CD4-positive, alpha-beta memory T cell (primary cell): ENCODE measurements around the gene AWAT2. TPM values are rescaled to one million over a fixed set of nuclear protein-coding genes. Genes with fewer than 3 reads are reported as not detected.

ENCODE experiments used
- CTCF ChIA-PET: fragments of 350-600 bp; sonication (Branson Sonifier 250); formaldehyde crosslinking; loops from one replicate; lab custom pipeline; 2021; ENCODE audit warnings: inconsistent platforms; ENCODE audit not compliant: partially characterized antibody; lab: Charles Lee
- POLR2A ChIA-PET: fragments of 350-600 bp; sonication (Branson Sonifier 250); formaldehyde crosslinking; loops from one replicate; lab custom pipeline; 2021; ENCODE audit not compliant: partially characterized antibody; lab: Charles Lee
- DNase-seq, 5 donors: peaks; one replicate each; pipeline versions ENCODE4 v3.0.0 to v3.0.0-alpha.2; 2020 to 2022; ENCODE audit warnings: mixed read lengths in 1 of 5
- H3K27ac ChIP-seq: one replicate; pipeline ENCODE4 v1.7.0; 2013; ENCODE audit warnings: low read depth, low read length
- H3K27me3 ChIP-seq: 2 replicates; pipeline ENCODE4 v1.7.0; 2013; ENCODE audit warnings: mild to moderate bottlenecking, low read length, moderate library complexity; ENCODE audit not compliant: insufficient read depth
- H3K36me3 ChIP-seq: 2 replicates; pipeline ENCODE4 v1.7.0; 2013; ENCODE audit warnings: mild to moderate bottlenecking, low read length, moderate library complexity; ENCODE audit not compliant: insufficient read depth
- H3K4me1 ChIP-seq: 2 replicates; pipeline ENCODE4 v1.7.0; 2013; ENCODE audit warnings: mild to moderate bottlenecking, low read length, moderate library complexity; ENCODE audit not compliant: insufficient read depth
- H3K4me3 ChIP-seq, 2 donors: one replicate each; pipeline ENCODE4 v1.7.0; 2013; ENCODE audit warnings: low read length in 2 of 2, mild to moderate bottlenecking in 1 of 2
- H3K9me3 ChIP-seq, 2 donors: one replicate each; pipeline ENCODE4 v1.7.0; 2013; ENCODE audit warnings: low read length in 2 of 2, control low read depth in 1 of 2; ENCODE audit not compliant: control insufficient read depth in 1 of 2
- H3K27ac Mint-ChIP-seq, 7 donors: one replicate each; pipeline ENCODE4 v1.8.0; 2020 to 2021; ENCODE audit warnings: mixed read lengths in 7 of 7, mild to moderate bottlenecking in 6 of 7, inconsistent platforms in 3 of 7, moderate library complexity in 3 of 7
- H3K27me3 Mint-ChIP-seq, 2 donors: one replicate each; pipeline ENCODE4 v1.8.0; 2020 to 2021; ENCODE audit warnings: mixed read lengths in 2 of 2
- H3K36me3 Mint-ChIP-seq, 2 donors: one replicate each; pipeline ENCODE4 v1.8.0; 2020 to 2021; ENCODE audit warnings: mixed read lengths in 2 of 2, inconsistent platforms in 1 of 2, mild to moderate bottlenecking in 1 of 2
- H3K4me1 Mint-ChIP-seq, 4 donors: one replicate each; pipeline ENCODE4 v1.8.0; 2020 to 2021; ENCODE audit warnings: mixed read lengths in 4 of 4, mild to moderate bottlenecking in 1 of 4
- H3K4me3 Mint-ChIP-seq, 8 donors: one replicate each; pipeline ENCODE4 v1.8.0; 2020 to 2021; ENCODE audit warnings: mixed read lengths in 8 of 8, mild to moderate bottlenecking in 7 of 8, moderate library complexity in 6 of 8, inconsistent platforms in 3 of 8
- H3K9me3 Mint-ChIP-seq, 8 donors: one replicate each; pipeline ENCODE4 v1.8.0; 2020 to 2021; ENCODE audit warnings: mixed read lengths in 8 of 8, mild to moderate bottlenecking in 5 of 8, inconsistent platforms in 3 of 8, moderate library complexity in 1 of 8
- intact Hi-C: fragments of 100-400 bp; cut with micrococcal nuclease; formaldehyde crosslinking; loops from one replicate; pipeline ENCODE4 v1.15.1; 2023
- polyA plus RNA-seq, 2 donors: library from polyadenylated mRNA; unstranded; fragments of 300-500 nt; fragmentation: Illumina TruSeq; gene quantifications; one replicate each; pipeline ENCODE4 v1.2.3, GENCODE V29; 2021
- total RNA-seq, 2 experiments: library from RNA; stranded (reverse); gene quantifications; one replicate each; pipeline ENCODE4 v1.2.3, GENCODE V29; 2021

AWAT2 gene
- total and polyA plus RNA-seq, 4 experiments from 2014 or later, result not detected

- no peak overlapping the region for H3K27ac ChIP-seq
- POLR2A ChIA-PET, result interaction anchor here (0.6 kb wide), 1 partner anchor 13 kb away, joined by 3 read pairs; no protein-coding TSS in a partner anchor
- Mint-ChIP-seq H3K36me3 (no peaks in the 10 kb centered on the region), H3K4me3 (peak overlapping the region in 5 of 8 donors; percentile 5 to 66 (median 24)), H3K9me3 (peaks cover 0 to 4% (median 0%) of the 10 kb centered on the region in 8 donors), H3K27ac (peak overlapping the region in 6 of 7 donors; percentile 18 to 81 (median 46)), H3K4me1 (peaks cover 6 to 27% (median 16%) of the 10 kb centered on the region in 4 donors), H3K27me3 (no peaks in the 10 kb centered on the region)
- no peaks in the 10 kb centered on the region for H3K27me3 ChIP-seq
- no peak for DNase-seq
- H3K9me3 ChIP-seq, result no peaks in the 10 kb centered on the region
- intact Hi-C loops, result no loop called here
- peaks cover 6% of the 10 kb centered on the region for H3K4me1 ChIP-seq
- no peak overlapping the region for H3K4me3 ChIP-seq
- H3K36me3 ChIP-seq, result no peaks in the 10 kb centered on the region
- CTCF ChIA-PET, result interaction anchor here (1.3 kb wide), 1 partner anchor 16 kb away, joined by 3 read pairs; no protein-coding TSS in a partner anchor
Measured at GRCh38 chrX:70016513-70016912, 33.2 kb downstream of the AWAT2 start.

DNA sequence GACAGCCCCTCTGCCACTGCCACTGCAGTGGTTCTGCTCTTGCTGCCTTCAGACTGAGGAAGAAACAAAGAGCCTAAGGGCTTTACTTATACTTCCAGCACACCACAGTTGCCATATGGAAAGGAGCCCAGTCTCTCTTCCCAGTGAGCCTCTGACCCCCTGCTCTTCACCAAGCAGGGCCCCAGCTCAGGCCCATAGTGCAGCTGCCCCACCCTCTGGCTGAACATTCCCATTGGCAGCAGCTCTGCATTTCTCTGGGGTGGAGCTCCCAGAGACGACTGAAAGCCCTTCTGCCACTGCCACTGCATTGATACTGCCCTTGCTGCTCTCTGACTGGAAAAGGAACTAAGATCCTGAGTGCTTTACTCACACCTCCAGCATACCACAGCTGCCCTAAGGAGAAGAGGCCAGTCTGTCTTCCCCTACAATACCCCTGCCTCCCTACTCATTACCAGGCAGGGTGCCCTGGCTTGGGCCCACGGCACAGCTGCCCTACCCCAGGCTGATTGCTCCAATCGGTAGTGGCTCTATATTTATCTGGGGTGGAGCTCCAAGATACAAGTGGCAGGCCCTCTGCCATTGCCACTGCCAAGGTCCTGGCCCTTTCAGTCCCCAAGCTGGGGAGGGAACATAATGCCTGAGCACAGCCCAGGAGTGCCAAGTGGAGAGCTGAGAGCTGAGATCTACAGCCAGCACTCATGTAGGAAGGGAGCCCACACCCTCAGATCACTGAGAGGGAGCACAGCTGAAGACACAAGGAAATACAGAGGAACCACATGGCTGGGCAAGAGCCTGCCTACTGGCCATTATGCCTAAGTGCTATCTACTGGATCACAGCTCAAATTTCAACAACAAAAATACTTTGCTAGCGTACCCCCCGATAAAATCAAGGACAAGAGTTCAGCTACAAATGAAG, 36.0 kb downstream of the AWAT2 start:
- no peak overlapping the region for H3K4me3 ChIP-seq
- ChIA-PET POLR2A (no interaction called here), CTCF (no interaction called here)
- H3K36me3 ChIP-seq, result no peaks in the 10 kb centered on the region
- peak overlapping the region in 1 of 7 donors; percentile 22 for H3K27ac Mint-ChIP-seq
- H3K36me3 Mint-ChIP-seq, result no peaks in the 10 kb centered on the region
- H3K4me1 ChIP-seq, result peaks cover 6% of the 10 kb centered on the region
- H3K27me3 ChIP-seq, result no peaks in the 10 kb centered on the region
- no peaks in the 10 kb centered on the region for H3K27me3 Mint-ChIP-seq
- DNase-seq, result no peak
- peak overlapping the region in 1 of 8 donors; percentile 44 for H3K4me3 Mint-ChIP-seq
- intact Hi-C loops, result no loop called here
- H3K4me1 Mint-ChIP-seq, result peaks cover 6 to 27% (median 16%) of the 10 kb centered on the region in 4 donors
- H3K9me3 ChIP-seq, result no peaks in the 10 kb centered on the region
- H3K9me3 Mint-ChIP-seq, result peaks cover 0 to 4% (median 0%) of the 10 kb centered on the region in 8 donors
- H3K27ac ChIP-seq, result no peak overlapping the region

DNA sequence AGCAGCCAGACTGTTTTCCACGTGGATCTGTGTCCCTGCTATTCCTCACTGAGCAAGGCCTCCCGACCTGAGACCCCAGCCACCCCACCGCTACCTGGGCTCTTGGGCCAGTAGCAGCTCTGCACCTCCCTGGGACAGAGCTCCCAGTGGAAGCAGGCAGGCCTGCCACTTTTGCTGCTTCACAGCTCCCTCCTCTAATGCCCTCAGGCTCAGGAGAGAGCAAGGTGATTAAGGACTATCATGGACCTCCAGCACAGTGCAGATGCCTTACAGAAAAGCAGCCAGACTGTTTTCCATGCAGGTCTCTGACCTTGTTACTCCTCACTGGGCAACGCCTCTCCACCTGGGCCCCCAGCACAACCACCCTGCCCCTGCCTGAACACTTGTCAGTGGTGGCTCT, 37.0 kb downstream of the AWAT2 start:
- Mint-ChIP-seq H3K27ac (no peak overlapping the region), H3K27me3 (no peaks in the 10 kb centered on the region), H3K36me3 (no peaks in the 10 kb centered on the region), H3K4me3 (no peak overlapping the region), H3K4me1 (peaks cover 6 to 24% (median 16%) of the 10 kb centered on the region in 4 donors), H3K9me3 (peaks cover 0 to 4% (median 0%) of the 10 kb centered on the region in 8 donors)
- CTCF ChIA-PET, result no interaction called here
- H3K9me3 ChIP-seq, result no peaks in the 10 kb centered on the region
- no peak overlapping the region for H3K4me3 ChIP-seq
- no peak overlapping the region for H3K27ac ChIP-seq
- POLR2A ChIA-PET, result no interaction called here
- no peak for DNase-seq
- no peaks in the 10 kb centered on the region for H3K27me3 ChIP-seq
- peaks cover 6% of the 10 kb centered on the region for H3K4me1 ChIP-seq
- H3K36me3 ChIP-seq, result no peaks in the 10 kb centered on the region
- intact Hi-C loops, result no loop called here

GRCh38 chrX:70009970-70010369, 39.8 kb downstream of the AWAT2 start:
- intact Hi-C loops, result no loop called here
- Mint-ChIP-seq H3K27ac (no peak overlapping the region), H3K9me3 (peaks cover 0 to 8% (median 0%) of the 10 kb centered on the region in 8 donors), H3K36me3 (no peaks in the 10 kb centered on the region), H3K4me3 (no peak overlapping the region), H3K27me3 (no peaks in the 10 kb centered on the region), H3K4me1 (no peaks in the 10 kb centered on the region)
- no peak for DNase-seq
- H3K27me3 ChIP-seq, result no peaks in the 10 kb centered on the region
- ChIA-PET CTCF (no interaction called here), POLR2A (no interaction called here)
- H3K36me3 ChIP-seq, result no peaks in the 10 kb centered on the region
- H3K4me3 ChIP-seq, result no peak overlapping the region
- H3K27ac ChIP-seq, result no peak overlapping the region
- no peaks in the 10 kb centered on the region for H3K9me3 ChIP-seq
- no peaks in the 10 kb centered on the region for H3K4me1 ChIP-seq

DNA sequence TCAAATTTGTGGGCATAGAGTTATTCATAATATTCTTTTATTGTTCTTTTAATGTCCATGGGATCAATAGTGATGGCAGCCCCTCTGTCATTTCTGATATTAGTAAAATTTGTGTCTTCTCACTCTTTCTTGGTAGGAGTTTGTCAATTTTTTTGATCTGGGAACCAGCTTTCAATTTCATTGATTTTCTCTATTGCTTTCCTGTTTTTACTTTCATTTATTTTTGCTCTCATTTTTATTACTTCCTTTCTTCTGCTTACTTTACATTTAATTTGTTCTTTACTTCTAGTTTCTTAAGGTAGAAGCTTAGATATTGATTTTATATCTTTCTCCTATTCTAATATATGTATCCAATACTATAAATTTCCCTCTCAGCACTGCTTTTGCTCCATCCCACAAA, 40.7 kb downstream of the AWAT2 start:
- H3K9me3 Mint-ChIP-seq, result peaks cover 0 to 11% (median 0%) of the 10 kb centered on the region in 8 donors
- Histone ChIP-seq H3K27me3 (no peaks in the 10 kb centered on the region), H3K4me1 (no peaks in the 10 kb centered on the region), H3K9me3 (no peaks in the 10 kb centered on the region), H3K27ac (no peak overlapping the region), H3K36me3 (no peaks in the 10 kb centered on the region), H3K4me3 (no peak overlapping the region)
- no peak for DNase-seq
- no peak overlapping the region for H3K4me3 Mint-ChIP-seq
- no peaks in the 10 kb centered on the region for H3K4me1 Mint-ChIP-seq
- POLR2A ChIA-PET, result no interaction called here
- no peaks in the 10 kb centered on the region for H3K36me3 Mint-ChIP-seq
- CTCF ChIA-PET, result no interaction called here
- no peak overlapping the region for H3K27ac Mint-ChIP-seq
- intact Hi-C loops, result no loop called here
- H3K27me3 Mint-ChIP-seq, result no peaks in the 10 kb centered on the region

DNA sequence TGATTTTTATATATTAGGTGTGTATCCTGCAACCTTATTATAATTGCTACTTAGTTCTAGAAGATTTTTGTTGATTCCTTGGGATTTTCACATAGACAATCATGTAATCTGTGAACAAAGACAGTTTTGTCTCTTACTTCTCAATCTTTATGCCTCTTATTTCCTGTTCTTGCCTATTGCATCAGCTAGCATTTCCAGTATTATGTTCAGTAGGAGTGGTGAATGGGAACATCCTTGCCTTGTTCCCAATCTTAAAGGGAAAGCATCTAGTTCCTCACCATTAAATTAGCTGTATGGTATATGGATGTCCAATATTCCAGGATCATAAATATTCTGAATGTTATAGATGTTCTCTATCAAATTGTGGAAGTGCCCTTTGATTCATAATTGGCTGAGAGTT, 41.8 kb downstream of the AWAT2 start:
- Mint-ChIP-seq H3K9me3 (peaks cover 0 to 10% (median 0%) of the 10 kb centered on the region in 8 donors), H3K4me3 (no peak overlapping the region), H3K4me1 (no peaks in the 10 kb centered on the region), H3K27me3 (no peaks in the 10 kb centered on the region), H3K27ac (no peak overlapping the region), H3K36me3 (no peaks in the 10 kb centered on the region)
- Histone ChIP-seq H3K4me3 (no peak overlapping the region), H3K9me3 (no peaks in the 10 kb centered on the region), H3K4me1 (no peaks in the 10 kb centered on the region), H3K36me3 (no peaks in the 10 kb centered on the region), H3K27me3 (no peaks in the 10 kb centered on the region), H3K27ac (no peak overlapping the region)
- intact Hi-C loops, result no loop called here
- ChIA-PET POLR2A (no interaction called here), CTCF (no interaction called here)
- no peak for DNase-seq

DNA sequence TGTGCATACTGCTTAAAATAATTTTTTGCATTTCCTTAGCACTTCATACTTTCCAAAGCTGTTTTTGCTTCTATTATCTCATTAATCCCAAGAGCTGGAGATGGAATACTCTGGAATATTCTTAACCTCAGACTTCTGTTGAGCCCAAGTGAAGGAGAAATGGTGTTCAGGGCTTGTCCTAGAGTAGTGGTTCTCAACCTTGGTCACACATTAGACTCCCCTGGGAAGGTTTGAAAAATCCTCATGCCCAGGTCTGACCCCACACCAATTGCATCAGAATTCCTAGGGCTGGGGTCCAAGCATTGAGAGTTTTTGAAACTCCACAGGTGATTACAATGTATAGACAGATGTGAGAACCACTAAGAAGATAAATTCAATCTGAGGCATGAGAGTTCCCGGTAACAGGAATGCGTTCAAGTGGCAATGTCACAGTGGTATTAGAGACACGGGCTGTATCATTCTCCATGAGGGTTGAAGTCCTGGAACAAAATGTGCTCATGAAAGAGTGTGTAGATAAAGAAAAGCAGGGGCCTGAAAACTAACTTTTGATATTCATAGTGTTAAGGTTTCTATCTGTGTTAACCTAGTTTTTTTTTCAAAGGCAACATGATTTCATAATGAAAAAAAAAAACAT, 47.9 kb downstream of the AWAT2 start:
- no peak overlapping the region for H3K27ac Mint-ChIP-seq
- no peaks in the 10 kb centered on the region for H3K9me3 ChIP-seq
- ChIA-PET CTCF (no interaction called here), POLR2A (no interaction called here)
- peaks cover 0 to 14% (median under 1%) of the 10 kb centered on the region in 8 donors for H3K9me3 Mint-ChIP-seq
- no peak overlapping the region for H3K4me3 Mint-ChIP-seq
- no peaks in the 10 kb centered on the region for H3K27me3 Mint-ChIP-seq
- intact Hi-C loops, result no loop called here
- no peaks in the 10 kb centered on the region for H3K36me3 Mint-ChIP-seq
- H3K4me1 Mint-ChIP-seq, result no peaks in the 10 kb centered on the region
- no peaks in the 10 kb centered on the region for H3K4me1 ChIP-seq
- no peak for DNase-seq
- no peak overlapping the region for H3K27ac ChIP-seq
- H3K36me3 ChIP-seq, result no peaks in the 10 kb centered on the region
- no peak overlapping the region for H3K4me3 ChIP-seq
- no peaks in the 10 kb centered on the region for H3K27me3 ChIP-seq
